Measurements from ENCODE around the gene TSC1.
"Not testable (repeated sequence)": the region's sequence is repeated elsewhere in the genome, so short reads cannot be mapped to it uniquely, and the experiment has no call there.

TSC1 gene

GRCh38 chr9:132983491-132984201 lies 39.2 kb upstream of the TSC1 start:
- Mint-ChIP-seq H3K4me1 (peaks cover 2% of the 10 kb centered on the region), H3K36me3 (no peaks in the 10 kb centered on the region), H3K4me3 (no peak overlapping the region), H3K27ac (no peak overlapping the region), H3K9me3 (no peaks in the 10 kb centered on the region)
- ATAC-seq = no peak
- DNase-seq (ENCODE audit: low spot score in 2 of 2) = no peak

- H3K36me3 Mint-ChIP-seq = no peaks in the 10 kb centered on the region
Measured at GRCh38 chr9:132982458-132982857, 38.0 kb upstream of the TSC1 start.

GRCh38 chr9:132980157-132980556 lies 35.7 kb upstream of the TSC1 start:
- no peak for DNase-seq (ENCODE audit: low spot score in 2 of 2)
- peaks cover 6% of the 10 kb centered on the region for H3K4me1 Mint-ChIP-seq
- no peaks in the 10 kb centered on the region for H3K9me3 Mint-ChIP-seq
- ATAC-seq = no peak
- no peak overlapping the region for H3K4me3 Mint-ChIP-seq
- no peaks in the 10 kb centered on the region for H3K36me3 Mint-ChIP-seq
- no peak overlapping the region for H3K27ac Mint-ChIP-seq

More at GRCh38 chr9:132982458-132982857, 38.0 kb upstream of the TSC1 start:
- H3K4me1 Mint-ChIP-seq = peaks cover 6% of the 10 kb centered on the region
- DNase-seq (ENCODE audit: low spot score in 2 of 2) = no peak
- no peak overlapping the region for H3K27ac Mint-ChIP-seq
- no peak overlapping the region for H3K4me3 Mint-ChIP-seq
- ATAC-seq = no peak
- no peaks in the 10 kb centered on the region for H3K9me3 Mint-ChIP-seq

GRCh38 chr9:132978451-132979131 lies 34.2 kb upstream of the TSC1 start, which contains the start of gene GFI1B:
Gene GFI1B, plus strand, starts transcription at chr9:132978694. Its CDS starts 7,985 bp downstream, at chr9:132986679.
- H3K36me3 Mint-ChIP-seq = no peaks in the 10 kb centered on the region
- DNase-seq (ENCODE audit: low spot score in 2 of 2) (no peak), ATAC-seq (no peak)
- H3K27ac Mint-ChIP-seq = no peak within 1 kb of the TSS
- H3K4me3 Mint-ChIP-seq = no peak within 1 kb of the TSS
- peaks cover 6% of the 10 kb centered on the region for H3K4me1 Mint-ChIP-seq
- no peaks in the 10 kb centered on the region for H3K9me3 Mint-ChIP-seq

GRCh38 chr9:132978112-132978450 lies 33.7 kb upstream of the TSC1 start:
- ATAC-seq = no peak
- H3K9me3 Mint-ChIP-seq = no peaks in the 10 kb centered on the region
- no peak overlapping the region for H3K27ac Mint-ChIP-seq
- DNase-seq (ENCODE audit: low spot score in 2 of 2) = no peak
- no peaks in the 10 kb centered on the region for H3K36me3 Mint-ChIP-seq
- peaks cover 6% of the 10 kb centered on the region for H3K4me1 Mint-ChIP-seq
- H3K4me3 Mint-ChIP-seq = no peak overlapping the region

GRCh38 chr9:132976571-132976970 lies 32.2 kb upstream of the TSC1 start:
- Mint-ChIP-seq H3K9me3 (no peaks in the 10 kb centered on the region), H3K36me3 (no peaks in the 10 kb centered on the region)
- ATAC-seq = no peak

GRCh38 chr9:132975961-132976360 lies 31.5 kb upstream of the TSC1 start:
- Mint-ChIP-seq H3K4me3 (no peak overlapping the region), H3K36me3 (no peaks in the 10 kb centered on the region), H3K9me3 (no peaks in the 10 kb centered on the region), H3K4me1 (peaks cover 13% of the 10 kb centered on the region), H3K27ac (no peak overlapping the region)
- DNase-seq (ENCODE audit: low spot score in 2 of 2) (no peak), ATAC-seq (no peak)

More at GRCh38 chr9:132976571-132976970, 32.2 kb upstream of the TSC1 start:
- no peak overlapping the region for H3K4me3 Mint-ChIP-seq
- no peak overlapping the region for H3K27ac Mint-ChIP-seq
- no peak for DNase-seq (ENCODE audit: low spot score in 2 of 2)
- H3K4me1 Mint-ChIP-seq = peaks cover 13% of the 10 kb centered on the region

- Mint-ChIP-seq H3K4me1 (peaks cover 12% of the 10 kb centered on the region), H3K4me3 (no peak overlapping the region), H3K27ac (no peak overlapping the region), H3K9me3 (no peaks in the 10 kb centered on the region), H3K36me3 (no peaks in the 10 kb centered on the region)
- no peak for DNase-seq (ENCODE audit: low spot score in 2 of 2)
- peak; percentile 42 for ATAC-seq
Measured at GRCh38 chr9:132973713-132974112, 29.3 kb upstream of the TSC1 start.

- no peak overlapping the region for H3K4me3 Mint-ChIP-seq
- ATAC-seq = no peak
Measured at GRCh38 chr9:132973166-132973565, 28.8 kb upstream of the TSC1 start.

GRCh38 chr9:132970324-132971062 lies 26.1 kb upstream of the TSC1 start:
- H3K4me1 Mint-ChIP-seq = peaks cover 6% of the 10 kb centered on the region
- H3K36me3 Mint-ChIP-seq = no peaks in the 10 kb centered on the region
- DNase-seq (ENCODE audit: low spot score in 2 of 2) (no peak), ATAC-seq (no peak)
- no peaks in the 10 kb centered on the region for H3K9me3 Mint-ChIP-seq
- H3K4me3 Mint-ChIP-seq = no peak overlapping the region
- no peak overlapping the region for H3K27ac Mint-ChIP-seq

More at GRCh38 chr9:132973166-132973565, 28.8 kb upstream of the TSC1 start:
- DNase-seq (ENCODE audit: low spot score in 2 of 2) = no peak
- Mint-ChIP-seq H3K4me1 (peaks cover 6% of the 10 kb centered on the region), H3K27ac (no peak overlapping the region), H3K36me3 (no peaks in the 10 kb centered on the region), H3K9me3 (no peaks in the 10 kb centered on the region)

- Mint-ChIP-seq H3K4me1 (peaks cover 6% of the 10 kb centered on the region), H3K27ac (no peak overlapping the region), H3K9me3 (no peaks in the 10 kb centered on the region), H3K36me3 (no peaks in the 10 kb centered on the region), H3K4me3 (no peak overlapping the region)
- DNase-seq (ENCODE audit: low spot score in 2 of 2) = no peak
- no peak for ATAC-seq
Measured at GRCh38 chr9:132969783-132970182, 25.4 kb upstream of the TSC1 start.

GRCh38 chr9:132967908-132968307 lies 23.5 kb upstream of the TSC1 start:
- H3K4me1 Mint-ChIP-seq; ATAC-seq; H3K9me3 Mint-ChIP-seq; DNase-seq (ENCODE audit: low spot score in 2 of 2); H3K27ac Mint-ChIP-seq; H3K4me3 Mint-ChIP-seq; H3K36me3 Mint-ChIP-seq: not testable (repeated sequence)

- H3K27ac Mint-ChIP-seq = no peak overlapping the region
- H3K36me3 Mint-ChIP-seq = no peaks in the 10 kb centered on the region
- no peaks in the 10 kb centered on the region for H3K4me1 Mint-ChIP-seq
- no peaks in the 10 kb centered on the region for H3K9me3 Mint-ChIP-seq
- no peak for ATAC-seq
- H3K4me3 Mint-ChIP-seq = no peak overlapping the region
- no peak for DNase-seq (ENCODE audit: low spot score in 2 of 2)
Measured at GRCh38 chr9:132965478-132965877, 21.1 kb upstream of the TSC1 start.

GRCh38 chr9:132961002-132961401 lies 16.6 kb upstream of the TSC1 start:
- Mint-ChIP-seq H3K9me3 (peaks cover 3% of the 10 kb centered on the region), H3K27ac (no peak overlapping the region)
- ATAC-seq = no peak

GRCh38 chr9:132957805-132958204 lies 13.4 kb upstream of the TSC1 start:
- H3K36me3 Mint-ChIP-seq = no peaks in the 10 kb centered on the region
- H3K4me1 Mint-ChIP-seq = no peaks in the 10 kb centered on the region
- no peak overlapping the region for H3K4me3 Mint-ChIP-seq
- peaks cover 3% of the 10 kb centered on the region for H3K9me3 Mint-ChIP-seq
- ATAC-seq (no peak), DNase-seq (ENCODE audit: low spot score in 2 of 2) (no peak)
- H3K27ac Mint-ChIP-seq = no peak overlapping the region

More at GRCh38 chr9:132961002-132961401, 16.6 kb upstream of the TSC1 start:
- Mint-ChIP-seq H3K4me1 (no peaks in the 10 kb centered on the region), H3K36me3 (no peaks in the 10 kb centered on the region), H3K4me3 (no peak overlapping the region)
- no peak for DNase-seq (ENCODE audit: low spot score in 2 of 2)

Measured in stimulated activated effector memory CD8-positive, alpha-beta T cell treated with anti-CD3 and anti-CD28 coated beads, Interleukin-12 subunit alpha, Interleukin-12 subunit beta, amount 100 ng/mL, for 72 hours (primary cell).